H9 (cell line): ENCODE data around the gene FAM228A. TPM values are rescaled to one million over a fixed set of nuclear protein-coding genes. Genes with fewer than 3 reads are reported as not detected.

ENCODE experiments used
- DNase-seq: peaks from one replicate; pipeline ENCODE4 v3.0.0-alpha.2; 2017
- H2AFZ ChIP-seq: one replicate; pipeline ENCODE4 v1.6.1; 2013; ENCODE audit warnings: mild to moderate bottlenecking, low read length, control low read depth, moderate library complexity
- H2AK5ac ChIP-seq: 2 replicates; pipeline ENCODE4 v1.6.1; 2013; ENCODE audit warnings: low read length, control low read depth, mixed read lengths; ENCODE audit not compliant: insufficient read length
- H2BK120ac ChIP-seq: one replicate; pipeline ENCODE4 v1.6.1; 2013; ENCODE audit warnings: low read depth, mild to moderate bottlenecking, low read length, control low read depth, inconsistent platforms; ENCODE audit not compliant: poor library complexity, severe bottlenecking
- H2BK12ac ChIP-seq: 2 replicates; pipeline ENCODE4 v1.6.1; 2013; ENCODE audit warnings: low read length, control low read depth, mixed read lengths, low read depth; ENCODE audit not compliant: insufficient read length
- H2BK15ac ChIP-seq: 2 replicates; pipeline ENCODE4 v1.6.1; 2013; ENCODE audit warnings: low read depth, low read length, control low read depth
- H2BK20ac ChIP-seq: one replicate; pipeline ENCODE4 v1.6.1; 2013; ENCODE audit warnings: low read depth, mild to moderate bottlenecking, low read length, control low read depth, inconsistent platforms; ENCODE audit not compliant: poor library complexity, severe bottlenecking
- H2BK5ac ChIP-seq: 2 replicates; pipeline ENCODE4 v1.6.1; 2013; ENCODE audit warnings: low read length, control low read depth, mixed read lengths; ENCODE audit not compliant: insufficient read length
- H3K14ac ChIP-seq: 2 replicates; pipeline ENCODE4 v1.6.1; 2013; ENCODE audit warnings: low read length, control low read depth; ENCODE audit not compliant: insufficient read depth
- H3K18ac ChIP-seq: 2 replicates; pipeline ENCODE4 v1.6.1; 2013; ENCODE audit warnings: low read depth, mild to moderate bottlenecking, mixed read lengths, low read length, control low read depth; ENCODE audit not compliant: insufficient read length
- H3K23ac ChIP-seq: 2 replicates; pipeline ENCODE4 v1.6.1; 2013; ENCODE audit warnings: low read length, control low read depth, mixed read lengths, low read depth; ENCODE audit not compliant: insufficient read length
- H3K23me2 ChIP-seq: 2 replicates; pipeline ENCODE4 v1.6.1; 2013; ENCODE audit warnings: low read depth, mild to moderate bottlenecking, mixed read lengths, low read length, control low read depth; ENCODE audit not compliant: insufficient read length, poor library complexity, severe bottlenecking
- H3K27ac ChIP-seq: 2 replicates; pipeline ENCODE4 v1.5.1; 2013; ENCODE audit warnings: low read length, control low read depth, mixed read lengths, low read depth; ENCODE audit not compliant: insufficient read length
- H3K27me3 ChIP-seq: 2 replicates; pipeline ENCODE4 v1.6.1; 2013; ENCODE audit warnings: low read length, control low read depth, inconsistent platforms; ENCODE audit not compliant: insufficient read depth
- H3K4ac ChIP-seq: 2 replicates; pipeline ENCODE4 v1.6.1; 2013; ENCODE audit warnings: low read depth, mild to moderate bottlenecking, control low read depth, inconsistent platforms, low read length, moderate library complexity
- H3K4me1 ChIP-seq: 2 replicates; pipeline ENCODE4 v1.6.1; 2013; ENCODE audit warnings: low read length, control low read depth, inconsistent platforms; ENCODE audit not compliant: insufficient read depth
- H3K4me2 ChIP-seq: 2 replicates; pipeline ENCODE4 v1.6.1; 2013; ENCODE audit warnings: low read length, control low read depth, mixed read lengths; ENCODE audit not compliant: insufficient read length, insufficient read depth
- H3K56ac ChIP-seq: 2 replicates; pipeline ENCODE4 v1.6.1; 2013; ENCODE audit warnings: low read depth, mild to moderate bottlenecking, mixed read lengths, low read length, control low read depth; ENCODE audit not compliant: insufficient read length
- H3K79me1 ChIP-seq: 2 replicates; pipeline ENCODE4 v1.6.1; 2013; ENCODE audit warnings: low read depth, mild to moderate bottlenecking, moderate library complexity, low read length, control low read depth, inconsistent platforms; ENCODE audit not compliant: insufficient read depth, poor library complexity, severe bottlenecking
- H3K79me2 ChIP-seq: 2 replicates; pipeline ENCODE4 v1.6.1; 2013; ENCODE audit warnings: low read length, control low read depth, inconsistent platforms; ENCODE audit not compliant: insufficient read depth
- H3K9ac ChIP-seq: 2 replicates; pipeline ENCODE4 v1.6.1; 2013; ENCODE audit warnings: low read length, control low read depth, mixed read lengths; ENCODE audit not compliant: insufficient read length; ENCODE audit errors: extremely low read depth
- H3K9me3 ChIP-seq: one replicate; pipeline ENCODE4 v1.6.1; 2013; ENCODE audit warnings: low read depth, low read length, inconsistent platforms; ENCODE audit not compliant: control insufficient read depth
- H3T11ph ChIP-seq: one replicate; pipeline ENCODE4 v1.6.1; 2013; ENCODE audit warnings: mild to moderate bottlenecking, low read length, control low read depth, inconsistent platforms
- H4K20me1 ChIP-seq: one replicate; pipeline ENCODE4 v1.6.1; 2013; ENCODE audit not compliant: control insufficient read depth, insufficient read length, insufficient read depth
- H4K5ac ChIP-seq: 2 replicates; pipeline ENCODE4 v1.6.1; 2013; ENCODE audit warnings: low read depth, mild to moderate bottlenecking, mixed read lengths, low read length, control low read depth; ENCODE audit not compliant: insufficient read length
- H4K8ac ChIP-seq: replicated peaks from 2 replicates; pipeline ENCODE4 v1.6.1; 2013; ENCODE audit warnings: low read length, control low read depth, mixed read lengths, low read depth; ENCODE audit not compliant: insufficient read length
- H4K91ac ChIP-seq: 2 replicates; pipeline ENCODE4 v1.6.1; 2013; ENCODE audit warnings: low read depth, mild to moderate bottlenecking, moderate library complexity, mixed read lengths, low read length, control low read depth; ENCODE audit not compliant: insufficient read length
- H3K27ac Mint-ChIP-seq, 3 experiments: 2 replicates in 2 of 3; 3 replicates in 1 of 3; pipeline ENCODE4 v1.8.0; 2020 to 2021; ENCODE audit warnings: mixed read lengths in 3 of 3, mild to moderate bottlenecking in 1 of 3, moderate library complexity in 1 of 3
- H3K27me3 Mint-ChIP-seq: 2 replicates; pipeline ENCODE4 v1.8.0; 2021; ENCODE audit warnings: low read depth, mild to moderate bottlenecking, moderate library complexity, mixed read lengths
- H3K36me3 Mint-ChIP-seq, 3 experiments: 2 replicates in 2 of 3; 3 replicates in 1 of 3; pipeline ENCODE4 v1.8.0; 2020 to 2021; ENCODE audit warnings: low read depth in 3 of 3, mixed read lengths in 3 of 3; ENCODE audit not compliant: insufficient read depth in 1 of 3
- H3K4me1 Mint-ChIP-seq, 2 experiments: 2 replicates each; pipeline ENCODE4 v1.8.0; 2020; ENCODE audit warnings: mixed read lengths in 2 of 2
- H3K4me3 Mint-ChIP-seq, 2 experiments: 2 replicates in 1 of 2; 3 replicates in 1 of 2; pipeline ENCODE4 v1.8.0; 2020 to 2021; ENCODE audit warnings: mild to moderate bottlenecking in 2 of 2, mixed read lengths in 2 of 2, moderate library complexity in 1 of 2
- H3K9me3 Mint-ChIP-seq, 2 experiments: 2 replicates in 1 of 2; 3 replicates in 1 of 2; pipeline ENCODE4 v1.8.0; 2020; ENCODE audit warnings: mild to moderate bottlenecking in 2 of 2, mixed read lengths in 2 of 2, moderate library complexity in 1 of 2
- CTCF ChIP-seq: fragments of 200-600 bp; sonication (generic); conservative IDR thresholded peaks from 3 replicates; pipeline ENCODE4 v1.8.0; 2021; ENCODE audit warnings: antibody characterized with exemption, mild to moderate bottlenecking
- WGBS: extraction: QIAGEN DNeasy Blood & Tissue Kit; methylation state at CpG from one replicate; pipeline ENCODE4 v1.1.7; 2013; ENCODE audit warnings: missing lambda C conversion rate, low lambda C conversion rate, mixed read lengths; ENCODE audit not compliant: insufficient read length; ENCODE audit errors: extremely low coverage; 5-methylcytosine and 5-hydroxymethylcytosine counted together
- total RNA-seq: library from RNA; stranded (reverse); gene quantifications from 2 replicates; pipeline ENCODE4 v1.2.1, GENCODE V29; 2021

The FAM228A gene
- total RNA-seq, 1 experiment from 2014 or later, result not detected

- peaks cover 8 to 11% of the 10 kb centered on the region in 2 experiments; a peak in 4 of 5 replicates for H3K9me3 Mint-ChIP-seq
- peaks cover 0 to 5% (median 0%) of the 10 kb centered on the region in 3 experiments; a peak in 3 of 7 replicates for H3K36me3 Mint-ChIP-seq
- Histone ChIP-seq H3K18ac (no peak overlapping the region), H3T11ph (no peak overlapping the region), H3K4ac (no peak overlapping the region), H2BK15ac (no peak overlapping the region), H3K27ac (no peak overlapping the region), H3K9me3 (no peaks in the 10 kb centered on the region), H4K8ac (no peak overlapping the region), H3K4me2 (no peak overlapping the region), H2BK120ac (no peak overlapping the region), H3K4me1 (no peaks in the 10 kb centered on the region), H3K27me3 (no peaks in the 10 kb centered on the region; the same call in 1 of the 2 replicates), H3K79me2 (no peaks in the 10 kb centered on the region), H2BK12ac (no peak overlapping the region), H3K14ac (no peak overlapping the region), H3K56ac (no peak overlapping the region), H3K23ac (no peak overlapping the region), H3K23me2 (no peaks in the 10 kb centered on the region), H4K91ac (no peak overlapping the region), H2BK5ac (no peak overlapping the region), H4K5ac (no peak overlapping the region), H3K79me1 (no peaks in the 10 kb centered on the region), H2BK20ac (no peak overlapping the region), H4K20me1 (no peaks in the 10 kb centered on the region), H2AFZ (no peak overlapping the region), H2AK5ac (no peak overlapping the region), H3K9ac (no peak overlapping the region)
- no peak overlapping the region for H3K4me3 Mint-ChIP-seq
- TF ChIP-seq CTCF, result peak; percentile 84
- DNase-seq, result peak; percentile 69
- no CpG with 5 or more reads among the region's 8 CpGs for WGBS
- H3K27ac Mint-ChIP-seq, result no peak overlapping the region
- H3K27me3 Mint-ChIP-seq, result no peaks in the 10 kb centered on the region; the same call in 1 of the 2 replicates
- H3K4me1 Mint-ChIP-seq, result peaks cover 7 to 12% of the 10 kb centered on the region in 2 experiments
Measured at GRCh38 chr2:24164416-24164973, 10.4 kb upstream of the FAM228A start.
